Midbrain (tissue), 1 donor: ENCODE results near the gene STOX2.
"Not testable (repeated sequence)": the region's sequence is repeated elsewhere in the genome, so short reads cannot be mapped to it uniquely, and the experiment has no call there.

Experiments used
- DNase-seq: peaks from one replicate; lab custom pipeline; 2025; lab: John Stamatoyannopoulos, UW

STOX2 gene

DNA sequence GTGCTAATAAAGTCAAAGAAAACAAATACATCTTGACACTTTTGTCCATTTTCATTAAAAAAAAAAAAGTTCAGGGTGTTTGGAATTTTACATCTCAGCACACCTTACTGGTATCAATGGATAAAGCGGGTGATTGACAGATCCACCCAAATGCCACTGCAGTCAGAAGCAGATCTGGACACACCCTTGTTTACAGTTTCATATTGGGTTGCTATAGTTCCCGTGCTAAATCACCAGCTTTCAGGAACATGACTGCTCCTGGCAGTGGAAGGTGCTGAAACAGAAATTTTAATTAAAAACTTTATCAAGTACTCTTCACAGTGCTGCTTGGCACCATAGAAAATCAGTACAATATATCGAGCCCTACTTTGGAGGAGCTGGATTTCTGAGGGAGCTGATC lies 116.3 kb downstream of the STOX2 start:
- no peak for DNase-seq

DNA sequence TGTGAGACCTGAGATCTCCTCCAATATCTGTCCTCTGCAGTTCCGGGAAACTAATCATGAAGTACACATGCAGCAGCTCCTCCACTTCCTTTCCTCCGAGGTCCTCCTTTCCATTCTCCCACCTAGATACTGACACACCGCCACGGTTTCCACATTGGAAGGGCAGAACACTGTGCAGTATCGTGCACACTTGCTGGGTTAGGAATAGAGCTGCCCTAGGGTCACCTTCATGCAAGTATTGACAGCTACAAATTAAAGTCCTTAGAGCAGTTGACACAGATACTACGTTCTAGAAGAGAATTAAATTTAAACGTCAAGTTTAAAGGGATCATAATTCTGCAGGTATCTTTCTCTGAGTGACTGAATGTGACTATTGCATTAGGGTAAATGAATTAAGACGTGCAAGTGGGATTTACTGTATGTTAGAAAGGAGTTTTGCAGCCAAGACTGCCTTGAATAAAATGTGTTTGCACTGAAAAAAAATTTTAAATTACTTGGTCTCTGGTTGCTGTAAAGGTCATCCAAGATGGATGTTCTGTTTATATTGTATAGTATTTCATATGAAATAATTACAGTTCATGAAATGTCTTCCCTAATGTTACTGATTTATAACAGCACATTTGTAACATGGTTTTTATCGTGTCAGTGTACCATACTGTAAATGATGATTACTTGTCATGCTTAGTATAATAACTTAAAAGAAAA lies 117.7 kb downstream of the STOX2 start:
- no peak for DNase-seq

DNA sequence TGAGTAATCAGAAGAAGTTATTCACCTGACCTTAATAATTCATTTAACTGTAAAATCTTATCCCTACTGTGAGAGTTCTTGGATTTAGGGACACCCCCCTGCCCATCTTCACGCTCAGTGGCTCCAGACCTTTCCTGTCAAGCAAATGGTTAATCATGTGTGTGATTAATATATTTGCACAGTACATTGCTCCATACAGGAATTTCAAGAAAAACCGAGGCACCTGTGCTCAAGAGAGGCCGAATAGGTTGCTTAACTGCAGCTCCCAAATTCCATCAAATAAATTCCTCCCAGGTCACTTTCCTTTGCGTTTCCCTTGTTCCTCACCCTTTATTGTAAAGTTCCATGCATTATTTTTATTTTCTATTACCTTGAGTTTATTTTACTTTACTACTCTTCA lies 119.5 kb downstream of the STOX2 start:
- DNase-seq: no peak

DNA sequence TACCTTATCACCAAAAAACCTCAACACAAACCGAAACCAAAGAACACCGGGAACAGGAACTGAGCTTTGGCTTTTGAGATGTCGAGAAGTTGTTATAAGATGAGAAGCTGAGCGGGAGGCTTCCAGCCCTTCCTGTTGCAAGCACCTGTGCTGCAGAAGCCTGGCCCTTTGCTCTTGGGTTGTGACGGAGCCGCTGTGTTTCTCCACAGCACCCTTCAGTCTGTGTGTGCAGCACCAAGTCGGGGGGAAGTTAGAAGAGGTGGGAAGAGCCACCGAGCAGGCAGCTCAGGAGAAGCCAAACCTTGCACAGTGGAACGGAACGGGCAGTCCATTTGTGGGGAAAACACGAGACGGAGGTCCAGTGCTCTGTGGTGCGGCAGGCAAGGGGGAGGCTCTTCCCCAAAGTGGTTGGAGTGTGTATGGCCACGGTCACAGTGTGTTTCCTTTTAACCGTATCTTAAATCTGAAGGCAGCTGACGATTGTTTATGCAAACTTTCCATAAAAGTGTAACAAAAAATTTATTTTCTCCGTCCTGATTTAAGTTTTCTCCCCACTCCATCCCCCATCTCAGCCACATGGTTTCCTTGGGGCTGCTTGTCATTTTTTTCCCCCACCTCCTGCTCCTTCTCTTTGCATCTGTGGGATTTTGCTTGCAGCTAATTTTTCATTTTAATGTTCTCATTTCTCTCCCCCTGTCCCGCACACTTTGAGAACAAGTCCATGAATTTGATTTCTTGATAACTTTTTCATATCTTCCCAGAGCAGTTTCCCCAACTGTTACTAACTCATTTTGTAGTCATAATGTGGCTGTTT lies 123.7 kb downstream of the STOX2 start:
- no peak for DNase-seq

DNA sequence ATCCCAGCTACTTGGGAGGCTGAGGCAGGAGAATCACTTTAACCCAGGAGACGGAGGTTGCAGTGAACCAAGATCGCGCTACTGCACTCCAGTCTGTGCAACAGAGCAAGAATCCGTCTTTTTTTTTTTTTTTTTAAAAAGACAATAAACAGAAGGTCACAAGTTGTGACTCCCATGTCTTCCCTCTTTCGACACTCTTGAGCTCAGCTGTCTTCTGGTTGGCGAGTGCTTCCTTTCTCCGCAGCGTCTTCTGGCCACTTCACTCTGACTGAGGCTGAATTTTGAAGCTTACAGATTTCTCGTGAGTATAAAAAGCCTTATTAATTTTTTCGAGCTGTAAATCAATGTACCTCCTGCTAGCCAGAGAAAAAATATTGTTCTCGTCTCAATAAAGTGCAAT lies 124.9 kb downstream of the STOX2 start:
- no peak for DNase-seq

DNA sequence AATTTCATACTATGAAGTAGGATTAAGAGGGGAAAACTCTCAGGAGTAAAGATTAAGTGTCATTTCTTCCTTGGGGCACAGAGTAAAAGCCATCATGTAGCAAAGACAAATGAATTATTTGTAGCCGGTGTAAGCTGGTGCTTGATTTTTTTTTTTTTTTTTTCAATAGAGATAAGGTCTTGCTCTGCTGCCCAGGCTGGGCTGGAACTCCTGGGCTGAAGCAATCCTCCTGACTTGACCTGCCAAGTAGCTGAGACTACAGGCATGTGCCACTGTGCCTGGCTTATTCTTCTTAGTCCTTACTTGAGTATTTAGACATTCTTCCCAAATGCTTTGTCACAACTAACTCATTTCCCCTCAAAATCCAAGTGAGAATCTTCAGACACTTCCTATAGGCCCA lies 125.7 kb downstream of the STOX2 start:
- no peak for DNase-seq

DNA sequence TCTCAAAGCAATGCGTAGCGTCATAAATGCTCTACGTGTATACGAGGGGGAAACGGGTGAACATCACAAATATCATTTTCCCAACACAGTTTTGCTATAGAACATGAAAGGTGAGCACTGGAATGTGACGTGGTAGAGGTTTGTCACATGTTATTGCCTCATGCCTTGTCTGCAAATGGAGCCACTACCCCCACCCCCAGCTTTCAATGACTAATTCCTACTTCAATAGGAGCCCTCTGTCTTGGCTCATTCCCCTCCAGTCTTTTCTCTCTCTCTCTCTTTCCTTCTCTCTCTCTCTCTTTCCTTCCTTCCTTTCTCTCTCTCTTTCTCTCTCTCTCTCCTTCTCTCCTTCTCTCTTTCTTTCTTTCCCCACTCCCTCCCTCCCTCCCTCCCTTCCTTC lies 127.0 kb downstream of the STOX2 start:
- no peak for DNase-seq

DNA sequence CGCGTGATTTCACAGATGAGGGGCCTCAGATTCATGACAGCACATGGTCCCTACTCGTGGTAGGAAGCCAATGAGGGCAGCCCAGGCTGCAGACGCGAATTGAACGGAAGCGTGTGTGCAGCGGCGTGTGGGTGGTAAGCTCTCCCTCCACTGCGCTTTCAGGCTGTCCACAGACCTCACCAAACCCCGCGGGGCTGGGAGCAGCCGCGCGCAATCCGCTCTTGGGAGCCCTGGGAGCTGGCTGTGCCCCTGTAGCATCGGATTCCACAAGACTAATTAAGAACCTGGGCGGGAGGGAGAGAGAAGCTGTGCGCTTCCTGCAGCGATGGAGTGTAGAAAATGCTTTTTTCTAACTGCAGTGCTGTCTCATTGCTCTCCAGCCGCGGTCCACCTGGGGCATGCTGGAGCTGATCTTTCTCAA lies 134.9 kb downstream of the STOX2 start:
- no peak for DNase-seq

DNA sequence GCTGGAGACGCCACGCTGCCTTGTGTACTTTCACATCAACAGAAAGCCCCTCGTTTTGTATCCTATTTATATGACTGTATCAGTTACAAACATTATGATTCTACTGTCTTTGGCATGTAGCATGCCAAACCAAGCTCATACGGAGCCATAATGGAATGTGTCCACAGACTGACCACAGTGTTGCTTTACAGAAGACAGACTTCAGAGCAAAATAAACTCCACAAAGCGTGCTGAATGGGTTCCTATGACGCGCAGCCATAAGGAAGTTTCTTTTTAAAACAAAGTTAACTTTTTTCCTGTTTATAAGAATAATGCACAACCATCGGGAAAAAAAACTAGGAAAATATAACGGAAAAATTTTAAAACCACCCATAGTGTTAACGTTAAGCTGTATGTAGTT lies 136.0 kb downstream of the STOX2 start:
- no peak for DNase-seq

DNA sequence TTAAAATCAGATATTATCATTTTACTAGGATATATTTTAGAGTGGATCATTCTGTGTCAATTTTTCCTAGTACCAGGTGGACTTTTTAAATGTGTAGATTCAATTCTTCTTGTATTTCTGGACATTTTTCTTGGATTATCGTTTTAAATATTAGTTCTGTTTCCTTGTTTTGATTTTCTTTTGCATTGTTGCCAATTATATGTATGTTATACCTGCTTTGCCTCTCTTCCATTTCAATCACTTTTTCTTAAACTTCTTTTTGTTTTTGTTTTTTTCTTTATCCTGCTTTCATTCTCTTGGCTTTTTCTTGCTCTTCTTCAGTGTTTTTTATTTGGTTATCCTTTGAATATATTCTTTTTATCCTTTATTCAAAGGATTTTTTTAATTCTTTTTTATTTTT lies 141.0 kb downstream of the STOX2 start:
- no peak for DNase-seq

DNA sequence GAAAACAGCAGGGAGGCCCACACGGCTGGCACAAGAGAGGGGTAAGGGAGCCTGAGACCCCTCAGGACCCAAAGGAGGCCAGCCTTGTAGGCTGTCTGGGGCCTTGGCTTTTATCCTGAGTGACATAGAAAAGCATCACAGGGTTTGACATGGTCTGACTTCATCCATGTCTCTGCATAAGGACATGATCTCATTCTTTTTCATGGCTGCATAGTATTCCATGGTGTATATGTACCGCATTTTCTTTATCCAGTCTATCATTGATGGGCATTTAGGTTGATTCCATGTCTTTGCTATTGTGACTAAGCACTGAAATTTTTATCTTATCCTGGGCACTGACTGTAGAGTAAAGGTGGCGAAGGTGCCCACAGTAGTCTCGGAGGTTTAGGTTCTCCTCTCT lies 146.2 kb downstream of the STOX2 start:
- not testable (repeated sequence) for DNase-seq

DNA sequence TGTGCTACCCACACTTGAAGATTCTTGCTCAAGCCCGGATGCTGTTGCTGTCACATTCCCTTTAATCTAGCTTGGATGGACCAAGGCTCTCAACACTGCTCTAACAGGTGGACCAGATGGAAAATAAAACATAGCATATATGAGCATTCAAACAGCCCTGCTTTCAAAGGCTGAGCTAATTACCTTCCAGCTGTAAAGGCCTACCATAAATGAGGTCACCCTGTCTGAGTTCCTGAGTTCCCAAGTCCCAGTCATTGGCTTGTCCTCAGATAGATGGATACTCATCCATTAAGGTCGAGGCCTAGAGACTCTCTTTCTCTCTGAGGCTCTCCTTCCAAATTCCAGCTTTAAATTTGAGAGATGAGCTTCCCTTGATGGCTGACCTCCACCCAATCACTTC lies 147.5 kb downstream of the STOX2 start:
- no peak for DNase-seq

DNA sequence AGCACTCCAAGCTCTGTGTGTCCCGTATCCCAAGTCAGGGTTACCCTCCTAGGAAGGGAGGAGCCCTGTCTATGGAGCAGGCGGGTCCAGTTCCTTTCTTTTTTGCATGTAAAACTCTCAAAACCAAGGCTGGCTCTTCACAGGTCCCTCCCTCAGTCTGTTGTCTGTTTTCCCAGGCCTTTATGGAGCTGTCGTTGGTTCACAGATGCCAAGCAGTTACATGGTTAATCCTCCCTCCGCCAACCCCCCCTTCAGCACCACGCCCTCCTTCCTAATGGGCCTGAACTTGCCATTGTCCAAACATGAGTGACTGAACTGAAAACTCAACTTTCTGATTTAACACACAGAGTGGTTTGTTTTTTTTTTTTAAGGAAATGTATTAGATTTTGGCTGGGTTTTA lies 148.3 kb downstream of the STOX2 start:
- no peak for DNase-seq

DNA sequence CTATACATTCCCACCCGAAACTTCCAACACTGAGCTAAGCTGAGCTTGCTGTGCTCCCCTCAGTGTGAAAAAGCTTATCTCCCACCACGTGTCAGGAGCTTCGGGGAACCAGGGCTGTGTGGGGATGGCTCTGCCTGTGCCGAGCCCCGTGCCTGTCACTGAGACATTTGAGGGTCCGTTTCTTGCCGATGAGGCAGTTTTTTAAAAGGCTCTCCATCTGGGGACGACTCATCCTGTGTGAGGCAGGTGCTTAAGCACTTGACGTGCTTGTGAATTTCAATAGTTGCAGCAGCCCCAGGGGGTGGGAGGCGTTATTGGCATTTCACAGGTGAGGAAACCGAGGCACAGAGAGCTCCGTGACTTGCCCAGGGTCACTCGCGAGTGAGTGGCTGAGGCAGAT lies 151.8 kb downstream of the STOX2 start:
- DNase-seq: no peak

DNA sequence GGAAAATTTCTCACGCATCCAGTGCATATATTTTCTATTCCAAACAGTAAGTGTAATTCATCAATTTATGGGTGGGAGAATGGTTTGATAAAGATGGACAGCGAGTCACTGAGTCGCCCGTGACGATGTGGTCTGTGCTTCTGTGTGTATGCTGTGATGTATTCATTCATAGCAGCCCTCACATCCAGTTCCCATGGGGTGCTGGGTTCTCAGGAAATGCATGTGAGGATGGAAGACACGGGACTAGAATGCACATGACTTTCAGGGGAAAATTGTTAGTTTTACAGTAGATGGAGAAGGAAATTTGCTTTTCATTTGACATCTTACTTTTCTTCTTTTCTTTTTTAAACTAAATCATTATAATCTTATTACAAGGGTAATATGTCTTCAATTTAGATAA lies 152.9 kb downstream of the STOX2 start:
- no peak for DNase-seq

DNA sequence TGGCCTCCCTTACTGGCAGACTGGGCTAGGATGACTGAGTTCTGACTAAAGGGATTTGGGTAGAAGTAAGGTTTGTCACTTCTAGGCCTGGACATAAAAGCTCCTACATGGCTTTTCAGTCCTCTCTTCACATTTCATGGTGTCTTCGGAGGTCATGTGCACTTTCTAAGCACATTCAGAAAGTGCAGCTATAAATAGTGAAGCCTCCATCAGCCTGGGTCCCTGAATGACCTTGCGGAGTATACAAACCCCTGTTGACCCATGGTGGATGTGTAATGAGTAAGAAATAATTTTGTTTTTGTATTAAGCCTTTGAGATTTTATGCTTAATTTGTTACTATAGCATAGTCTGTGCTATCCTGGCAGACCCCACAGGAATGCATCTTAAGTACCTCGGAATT lies 154.0 kb downstream of the STOX2 start:
- DNase-seq: no peak

DNA sequence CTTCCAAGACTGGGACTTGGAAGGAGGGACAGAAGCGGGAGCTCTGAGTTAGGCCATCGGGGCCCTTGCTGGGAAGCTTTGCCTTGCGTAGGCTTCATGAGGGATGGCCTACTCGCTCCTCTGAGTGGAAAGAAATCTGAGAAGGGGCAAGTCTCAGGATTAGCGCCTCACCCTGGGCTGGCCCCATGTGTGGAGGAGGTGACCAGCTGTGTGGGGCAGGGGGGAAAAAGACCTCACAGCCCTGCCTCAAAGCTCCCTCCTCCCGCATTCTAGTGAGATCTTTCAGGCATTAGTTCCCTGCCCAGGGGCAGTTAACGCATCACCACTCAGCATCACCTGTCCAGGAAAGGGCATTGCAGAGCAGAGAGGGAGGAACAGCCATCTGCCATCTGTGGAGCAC lies 156.5 kb downstream of the STOX2 start:
- no peak for DNase-seq

DNA sequence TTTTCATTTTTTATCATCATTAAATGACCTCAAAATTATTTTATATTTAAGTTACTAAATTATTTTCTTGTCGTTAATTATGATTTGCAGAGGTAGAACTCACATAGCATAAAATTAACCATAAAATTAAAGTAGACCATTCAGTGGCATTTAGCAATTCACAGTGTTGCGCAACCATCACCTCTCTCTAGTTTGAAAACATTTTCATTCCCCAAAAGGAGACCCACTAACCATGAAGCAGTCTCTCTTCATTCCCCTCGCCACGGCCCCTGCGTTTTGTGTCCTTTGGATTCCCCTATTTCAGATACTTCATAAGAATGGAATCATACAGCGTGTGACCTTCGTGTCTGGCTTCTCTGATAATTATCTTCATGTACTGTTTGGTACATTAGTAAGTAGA lies 157.7 kb downstream of the STOX2 start:
- no peak for DNase-seq

DNA sequence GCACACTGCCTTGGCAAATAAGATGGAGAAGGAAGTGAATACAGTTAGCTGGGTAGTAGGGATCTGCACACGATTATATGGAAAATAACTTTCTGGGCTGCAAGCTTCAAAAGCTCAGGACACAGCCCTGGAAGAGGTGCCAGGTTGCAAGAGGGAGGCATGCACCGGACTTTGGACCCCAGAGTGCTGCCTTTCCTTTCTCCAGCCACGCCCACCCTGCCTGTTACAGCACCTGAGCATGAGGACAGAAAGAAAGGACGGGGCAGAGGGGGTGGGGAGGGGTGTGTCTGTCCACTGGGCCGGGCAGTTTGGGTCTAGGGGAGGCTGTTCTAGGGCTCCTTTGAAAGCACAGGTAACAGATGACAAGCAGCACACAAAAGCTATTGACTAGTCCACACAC lies 159.8 kb downstream of the STOX2 start:
- DNase-seq: no peak

DNA sequence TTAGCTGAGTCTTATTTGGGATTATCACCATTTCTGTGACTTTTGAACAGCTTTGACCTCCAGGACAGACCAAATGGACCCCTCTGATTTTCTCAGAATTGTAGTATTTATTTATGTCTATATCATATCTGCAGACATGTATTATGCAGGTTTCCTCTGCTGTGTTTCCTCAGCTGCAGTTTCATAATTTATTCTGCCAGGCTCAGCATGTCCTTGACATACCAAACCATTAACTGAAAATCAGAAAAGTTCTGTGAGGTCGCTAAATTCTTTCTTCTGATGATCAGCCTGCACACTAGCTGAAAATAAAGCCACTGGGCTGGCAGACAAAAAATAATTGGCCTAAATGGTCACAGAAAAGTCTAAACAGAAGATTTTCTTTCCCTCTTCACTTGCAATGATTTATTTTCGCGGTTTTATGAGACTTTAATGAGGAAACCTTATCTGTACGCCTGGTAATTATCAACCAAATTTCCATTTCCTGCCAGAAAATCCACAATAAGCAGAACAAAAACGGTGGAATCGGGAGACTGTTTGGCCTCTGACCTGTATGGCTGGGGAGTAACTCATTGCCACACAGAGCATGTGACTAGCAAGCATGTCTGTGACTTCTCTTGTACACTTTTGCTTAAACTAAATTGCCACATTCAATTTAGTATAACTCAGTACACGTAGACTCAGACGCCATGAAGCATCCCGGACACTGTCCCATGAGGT lies 161.6 kb downstream of the STOX2 start:
- no peak for DNase-seq

DNA sequence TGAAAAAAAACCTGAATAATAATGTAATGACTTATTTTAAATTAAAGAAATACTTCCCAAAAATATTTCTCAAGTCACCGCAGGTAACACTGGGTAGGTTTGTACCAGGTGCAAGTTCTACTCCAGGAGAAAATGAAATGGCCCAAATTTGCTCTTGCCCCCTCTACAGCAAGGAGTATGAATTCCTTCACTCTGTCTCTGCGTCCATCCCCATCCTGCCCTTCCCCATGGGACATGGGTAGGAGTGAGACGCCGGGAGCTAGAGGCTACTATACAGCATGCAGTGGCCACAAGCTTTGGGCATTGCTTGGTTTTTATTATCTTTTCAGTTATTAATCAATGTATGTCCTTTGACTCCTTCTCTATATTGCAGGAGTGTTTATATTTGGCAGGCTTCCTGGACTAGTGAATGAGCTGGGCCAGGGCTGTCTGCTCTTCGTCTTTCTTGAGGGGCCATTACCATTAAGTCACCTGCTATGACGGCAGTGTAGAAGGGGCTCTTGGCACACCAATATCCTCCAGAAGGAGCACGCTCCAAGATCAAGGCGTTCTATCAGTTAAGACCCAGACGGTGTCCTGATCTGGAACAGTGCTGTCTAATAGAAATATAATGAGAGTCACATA lies 162.9 kb downstream of the STOX2 start:
- no peak for DNase-seq
